SK-N-SH (cell line): ENCODE data around the gene ERC2. TPM values are rescaled to one million over a fixed set of nuclear protein-coding genes. Genes with fewer than 3 reads are reported as not detected.

Experiments used
- CTCF ChIA-PET: fragments of 300-600, 350-600 bp; formaldehyde crosslinking; extraction: SDS; loops from one replicate; lab custom pipeline; 2021; lab: Yijun Ruan, JAX
- POLR2A ChIA-PET: fragments of 350-600 bp; sonication (Branson Sonifier 250); formaldehyde crosslinking; extraction: SDS; loops from one replicate; lab custom pipeline; 2020; ENCODE audit warnings: antibody characterized with exemption, inconsistent platforms; lab: Yijun Ruan, JAX
- DNase-seq: peaks from one replicate; pipeline ENCODE4 v3.0.0; 2012
- H2AFZ ChIP-seq: fragments of 200-600 bp; sonication (generic); 2 replicates; pipeline ENCODE4 v1.8.1; 2016; ENCODE audit warnings: antibody characterized with exemption, mild to moderate bottlenecking, low read depth
- H3F3A ChIP-seq: fragments of 200-600 bp; sonication (generic); replicated peaks from 2 replicates; pipeline ENCODE3; 2016; ENCODE audit warnings: antibody characterized with exemption, mild to moderate bottlenecking; ENCODE audit not compliant: insufficient read depth
- H3K27ac ChIP-seq, 2 experiments: fragments of 200-500 bp in 1 of 2; fragments of 200-600 bp in 1 of 2; sonication (Bioruptor generic) in 1 of 2; sonication (generic), shearing (Covaris generic) in 1 of 2; 2 replicates each; pipeline versions ENCODE4 v1.5.1 to v1.6.1; 2014 to 2016; ENCODE audit warnings: low read depth in 2 of 2, inconsistent platforms in 1 of 2, low read length in 1 of 2, mild to moderate bottlenecking in 1 of 2, mixed read lengths in 1 of 2
- H3K27me3 ChIP-seq: fragments of 200-600 bp; sonication (generic), shearing (Covaris generic); 2 replicates; pipeline ENCODE4 v1.6.1; 2016; ENCODE audit warnings: mixed run types; ENCODE audit not compliant: insufficient read depth
- H3K36me3 ChIP-seq, 2 experiments: fragments of 200-500 bp in 1 of 2; fragments of 200-600 bp in 1 of 2; sonication (Bioruptor generic) in 1 of 2; sonication (generic) in 1 of 2; replicated peaks in 1 of 2; 2 replicates each; pipeline versions ENCODE3 to v1.5.1; 2014 to 2016; ENCODE audit warnings: low read length in 1 of 2, mild to moderate bottlenecking in 1 of 2; ENCODE audit not compliant: insufficient read depth in 2 of 2, control insufficient read depth in 1 of 2
- H3K4me1 ChIP-seq, 2 experiments: fragments of 200-500 bp in 1 of 2; fragments of 200-600 bp in 1 of 2; sonication (Bioruptor generic) in 1 of 2; sonication (generic), shearing (Covaris generic) in 1 of 2; 2 replicates each; pipeline versions ENCODE4 v1.5.1 to v1.6.1; 2014 to 2016; ENCODE audit warnings: low read depth in 1 of 2, low read length in 1 of 2, mixed run types in 1 of 2; ENCODE audit not compliant: insufficient read depth in 2 of 2, control insufficient read depth in 1 of 2
- H3K4me2 ChIP-seq: fragments of 200-600 bp; sonication (generic), shearing (Covaris generic); 2 replicates; pipeline ENCODE4 v1.6.1; 2017; ENCODE audit warnings: mixed run types
- H3K4me3 ChIP-seq, 2 experiments: fragments of 200-500 bp in 1 of 2; fragments of 200-600 bp in 1 of 2; sonication (Bioruptor generic) in 1 of 2; sonication (generic), shearing (Covaris generic) in 1 of 2; 2 replicates each; pipeline versions ENCODE4 v1.5.1 to v1.8.1; 2014 to 2016; ENCODE audit warnings: low read depth in 2 of 2, inconsistent platforms in 1 of 2, low read length in 1 of 2, mild to moderate bottlenecking in 1 of 2, mixed read lengths in 1 of 2, moderate library complexity in 1 of 2
- H3K79me2 ChIP-seq: fragments of 200-600 bp; sonication (generic); 2 replicates; pipeline ENCODE4 v1.8.1; 2017; ENCODE audit warnings: mild to moderate bottlenecking; ENCODE audit not compliant: insufficient read depth
- H3K9ac ChIP-seq: fragments of 200-600 bp; sonication (generic); 2 replicates; pipeline ENCODE4 v1.6.1; 2017; ENCODE audit warnings: mixed run types
- H3K9me2 ChIP-seq: fragments of 200-600 bp; sonication (generic); 2 replicates; pipeline ENCODE4 v1.6.1; 2017; ENCODE audit warnings: mixed run types
- H3K9me3 ChIP-seq: fragments of 200-600 bp; sonication (generic); 2 replicates; pipeline ENCODE4 v1.6.1; 2017; ENCODE audit warnings: mixed run types, mild to moderate bottlenecking, moderate library complexity
- H4K20me1 ChIP-seq: fragments of 200-600 bp; sonication (generic); 2 replicates; pipeline ENCODE4 v1.6.1; 2017; ENCODE audit warnings: mild to moderate bottlenecking, mixed run types; ENCODE audit not compliant: insufficient read depth
- CHD2 ChIP-seq: fragments of 150-350 bp; IDR thresholded peaks from 2 replicates; pipeline ENCODE4 v1.6.1; 2018; ENCODE audit warnings: low read length; ENCODE audit not compliant: partially characterized antibody
- ELF1 ChIP-seq: IDR thresholded peaks from 2 replicates; pipeline ENCODE4 v1.4.0; 2012
- EP300 ChIP-seq, 2 experiments: IDR thresholded peaks; 2 replicates each; pipeline versions ENCODE4 v1.4.0 to v1.6.1; 2012; ENCODE audit warnings: borderline replicate concordance in 1 of 2, low read depth in 1 of 2, low read length in 1 of 2
- FOXM1 ChIP-seq: IDR thresholded peaks from 2 replicates; pipeline ENCODE4 v1.4.0; 2012; ENCODE audit warnings: low read depth, mild to moderate bottlenecking
- GABPA ChIP-seq: IDR thresholded peaks from 2 replicates; pipeline ENCODE4 v1.4.0; 2012; ENCODE audit warnings: low read depth, mild to moderate bottlenecking
- GATA2 ChIP-seq: sonication (generic); formaldehyde crosslinking; IDR thresholded peaks from 2 replicates; pipeline ENCODE4 v1.5.0; 2020; ENCODE audit warnings: mild to moderate bottlenecking, missing genetic modification reagents
- JUND ChIP-seq: IDR thresholded peaks from 2 replicates; pipeline ENCODE4 v1.4.0; 2012
- MEF2A ChIP-seq: IDR thresholded peaks from 2 replicates; pipeline ENCODE4 v1.4.0; 2012; ENCODE audit warnings: low read depth, borderline replicate concordance
- MXI1 ChIP-seq: IDR thresholded peaks from 2 replicates; pipeline ENCODE4 v1.6.1; 2012; ENCODE audit warnings: mild to moderate bottlenecking, low read depth, low read length, improper control_type of control experiment
- NFIC ChIP-seq: IDR thresholded peaks from 2 replicates; pipeline ENCODE4 v1.4.0; 2012; ENCODE audit warnings: borderline replicate concordance
- NRF1 ChIP-seq: IDR thresholded peaks from 2 replicates; pipeline ENCODE4 v1.6.1; 2012; ENCODE audit warnings: low read depth, mild to moderate bottlenecking, low read length
- PBX3 ChIP-seq: IDR thresholded peaks from 2 replicates; pipeline ENCODE4; 2012
- POLR2AphosphoS5 ChIP-seq: IDR thresholded peaks from 2 replicates; pipeline ENCODE4 v1.6.1; 2012; ENCODE audit warnings: low read depth, low read length
- RAD21 ChIP-seq: IDR thresholded peaks from 2 replicates; pipeline ENCODE4 v1.6.1; 2012; ENCODE audit warnings: mild to moderate bottlenecking, low read length
- RXRA ChIP-seq: IDR thresholded peaks from 2 replicates; pipeline ENCODE4 v1.4.0; 2012; ENCODE audit warnings: low read depth, mild to moderate bottlenecking, borderline replicate concordance
- SIN3A ChIP-seq: IDR thresholded peaks from 2 replicates; pipeline ENCODE4 v1.6.1; 2012; ENCODE audit warnings: low read depth, mild to moderate bottlenecking, low read length, moderate library complexity, borderline replicate concordance
- SMC3 ChIP-seq: IDR thresholded peaks from 2 replicates; pipeline ENCODE4 v1.6.1; 2012; ENCODE audit warnings: low read depth, low read length, improper control_type of control experiment
- TCF12 ChIP-seq: IDR thresholded peaks from 2 replicates; pipeline ENCODE4 v1.4.0; 2012
- TEAD4 ChIP-seq: IDR thresholded peaks from 2 replicates; pipeline ENCODE4 v1.4.0; 2012; ENCODE audit warnings: mild to moderate bottlenecking, borderline replicate concordance; ENCODE audit not compliant: insufficient read depth
- WGBS: methylation state at CpG from one replicate; pipeline ENCODE4 v1.1.6; 2017; ENCODE audit warnings: low lambda C conversion rate; 5-methylcytosine and 5-hydroxymethylcytosine counted together
- polyA plus RNA-seq, 3 experiments: library from polyadenylated mRNA; depleted of rRNA; stranded (reverse); fragments of >200 nt; gene quantifications; 2 replicates each; pipeline ENCODE4 v1.2.3, GENCODE V29; 2012
- TF ChIP-seq, protein P1 (sequence below): IDR thresholded peaks from 2 replicates; pipeline ENCODE4 v1.4.0; 2012; ENCODE audit warnings: low read depth, borderline replicate concordance
- TF ChIP-seq, protein P2 (sequence below): IDR thresholded peaks from 2 replicates; pipeline ENCODE4 v1.4.0; 2012; ENCODE audit warnings: low read depth, borderline replicate concordance

The ERC2 gene
- polyA plus RNA-seq, 1 of the 3 experiments (the other 2 are of a cell fraction), result 1.6 TPM

DNA sequence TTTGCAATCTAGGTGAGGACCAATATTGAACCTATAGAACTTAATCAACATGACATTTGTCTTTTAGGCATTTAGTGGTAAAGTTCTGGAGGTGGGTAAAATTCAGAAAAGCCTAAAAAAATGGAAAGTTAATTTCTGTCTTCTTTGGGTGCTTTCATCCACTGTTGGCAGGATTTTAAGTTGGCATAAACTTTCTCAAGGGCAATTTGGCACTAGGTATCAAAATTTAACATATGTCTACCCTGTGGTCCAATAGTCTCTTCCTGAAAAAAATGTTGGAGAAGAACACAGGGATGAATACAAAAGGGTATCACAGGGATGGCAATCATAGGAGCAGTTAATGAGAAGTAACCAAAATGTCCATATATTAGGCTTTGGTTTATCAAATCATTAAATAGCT is 754.2 kb downstream of the ERC2 start (continued):
- TF ChIP-seq GABPA (no peak), ELF1 (no peak)

DNA sequence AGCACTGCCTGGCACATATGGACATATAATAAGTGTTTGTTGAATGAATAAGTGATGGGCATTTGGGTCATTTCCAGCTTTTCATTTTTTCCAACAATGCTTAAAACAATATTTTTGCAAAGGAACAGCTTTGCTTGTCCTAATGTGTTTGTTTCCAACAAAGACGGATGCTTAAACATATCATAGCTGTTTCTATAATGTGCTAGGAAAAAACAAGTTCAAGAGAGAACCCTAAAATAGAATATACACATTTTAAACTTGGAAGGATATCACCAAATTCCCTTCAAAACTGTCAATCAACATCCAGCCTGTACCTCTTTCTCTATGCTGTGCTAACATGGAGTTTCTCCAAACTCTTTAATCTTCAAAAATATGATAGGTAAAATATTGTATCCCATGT is 756.6 kb downstream of the ERC2 start:
- Histone ChIP-seq H3K36me3 (no peaks in the 10 kb centered on the region), H3K4me2 (no peak overlapping the region), H3K9me2 (no peaks in the 10 kb centered on the region), H3K9ac (no peak overlapping the region), H3K27ac (no peak overlapping the region), H3K4me3 (no peak overlapping the region), H3K79me2 (no peaks in the 10 kb centered on the region), H3K9me3 (no peaks in the 10 kb centered on the region), H2AFZ (no peak overlapping the region), H3K4me1 (no peaks in the 10 kb centered on the region), H3K27me3 (no peaks in the 10 kb centered on the region), H3F3A (no peaks in the 10 kb centered on the region), H4K20me1 (no peaks in the 10 kb centered on the region)
- no peak for DNase-seq
- POLR2A ChIA-PET, result no interaction called here
- CTCF ChIA-PET, result interaction anchor here (1.2 kb wide), 1 partner anchor 10 kb away, joined by 3 read pairs; no protein-coding TSS in a partner anchor
- TF ChIP-seq TCF12 (no peak), PBX3 (no peak), GATA2 (CRISPR knock-in tag) (no peak), TEAD4 (no peak), NFIC (no peak), EP300 (IDR thresholded peaks at IDR 0.05; ENCODE audit: borderline replicate concordance in 1 of 2, low read depth in 1 of 2, low read length in 1 of 2) (no peak), JUND (no peak), CHD2 (no peak), POLR2AphosphoS5 (no peak), MXI1 (no peak), SIN3A (no peak), MEF2A (no peak), SMC3 (no peak), RAD21 (no peak)
- TF ChIP-seq, all 33 proteins: peak for 0
- WGBS, result 79% methylated on average over 1 of the region's 1 CpG

GRCh38 chr3:55709411-55710012 is 758.8 kb downstream of the ERC2 start:
- no peak overlapping the region for H3K9ac ChIP-seq
- no peak overlapping the region for H3K4me3 ChIP-seq
- no peaks in the 10 kb centered on the region for H3K36me3 ChIP-seq
- 87% methylated on average over 8 of the region's 8 CpGs for WGBS
- H3K79me2 ChIP-seq, result no peaks in the 10 kb centered on the region
- no peak for TF ChIP-seq MXI1
- TF ChIP-seq NRF1, result no peak
- no peak for TF ChIP-seq RXRA
- TF ChIP-seq GABPA, result no peak
- TF ChIP-seq FOXM1, result no peak
- TF ChIP-seq, protein P1, sequence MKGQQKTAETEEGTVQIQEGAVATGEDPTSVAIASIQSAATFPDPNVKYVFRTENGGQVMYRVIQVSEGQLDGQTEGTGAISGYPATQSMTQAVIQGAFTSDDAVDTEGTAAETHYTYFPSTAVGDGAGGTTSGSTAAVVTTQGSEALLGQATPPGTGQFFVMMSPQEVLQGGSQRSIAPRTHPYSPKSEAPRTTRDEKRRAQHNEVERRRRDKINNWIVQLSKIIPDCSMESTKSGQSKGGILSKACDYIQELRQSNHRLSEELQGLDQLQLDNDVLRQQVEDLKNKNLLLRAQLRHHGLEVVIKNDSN, result no peak
- TF ChIP-seq, protein P2, sequence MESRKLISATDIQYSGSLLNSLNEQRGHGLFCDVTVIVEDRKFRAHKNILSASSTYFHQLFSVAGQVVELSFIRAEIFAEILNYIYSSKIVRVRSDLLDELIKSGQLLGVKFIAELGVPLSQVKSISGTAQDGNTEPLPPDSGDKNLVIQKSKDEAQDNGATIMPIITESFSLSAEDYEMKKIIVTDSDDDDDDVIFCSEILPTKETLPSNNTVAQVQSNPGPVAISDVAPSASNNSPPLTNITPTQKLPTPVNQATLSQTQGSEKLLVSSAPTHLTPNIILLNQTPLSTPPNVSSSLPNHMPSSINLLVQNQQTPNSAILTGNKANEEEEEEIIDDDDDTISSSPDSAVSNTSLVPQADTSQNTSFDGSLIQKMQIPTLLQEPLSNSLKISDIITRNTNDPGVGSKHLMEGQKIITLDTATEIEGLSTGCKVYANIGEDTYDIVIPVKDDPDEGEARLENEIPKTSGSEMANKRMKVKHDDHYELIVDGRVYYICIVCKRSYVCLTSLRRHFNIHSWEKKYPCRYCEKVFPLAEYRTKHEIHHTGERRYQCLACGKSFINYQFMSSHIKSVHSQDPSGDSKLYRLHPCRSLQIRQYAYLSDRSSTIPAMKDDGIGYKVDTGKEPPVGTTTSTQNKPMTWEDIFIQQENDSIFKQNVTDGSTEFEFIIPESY, result no peak
- no peaks in the 10 kb centered on the region for H3K27me3 ChIP-seq
- no peak overlapping the region for H2AFZ ChIP-seq
- no peaks in the 10 kb centered on the region for H4K20me1 ChIP-seq
- ChIA-PET POLR2A (no interaction called here), CTCF (interaction anchor here (1.4 kb wide), 1 partner anchor 13 kb away, joined by 3 read pairs; no protein-coding TSS in a partner anchor)
- H3K9me3 ChIP-seq, result no peaks in the 10 kb centered on the region
- H3K4me2 ChIP-seq, result no peak overlapping the region
- H3K4me1 ChIP-seq, result no peaks in the 10 kb centered on the region
- no peaks in the 10 kb centered on the region for H3K9me2 ChIP-seq
- no peak for DNase-seq
- H3F3A ChIP-seq, result no peaks in the 10 kb centered on the region
- no peak overlapping the region for H3K27ac ChIP-seq
